GM19328 (cell line): ENCODE results near the gene UTS2B.

Experiments used
- ATAC-seq: cut with Tn5 transposase; IDR thresholded peaks from one replicate; pipeline ENCODE4 v1.9.1; 2021; ENCODE audit warnings: mild to moderate bottlenecking, moderate library complexity; ENCODE audit not compliant: unreplicated experiment

The UTS2B gene

DNA sequence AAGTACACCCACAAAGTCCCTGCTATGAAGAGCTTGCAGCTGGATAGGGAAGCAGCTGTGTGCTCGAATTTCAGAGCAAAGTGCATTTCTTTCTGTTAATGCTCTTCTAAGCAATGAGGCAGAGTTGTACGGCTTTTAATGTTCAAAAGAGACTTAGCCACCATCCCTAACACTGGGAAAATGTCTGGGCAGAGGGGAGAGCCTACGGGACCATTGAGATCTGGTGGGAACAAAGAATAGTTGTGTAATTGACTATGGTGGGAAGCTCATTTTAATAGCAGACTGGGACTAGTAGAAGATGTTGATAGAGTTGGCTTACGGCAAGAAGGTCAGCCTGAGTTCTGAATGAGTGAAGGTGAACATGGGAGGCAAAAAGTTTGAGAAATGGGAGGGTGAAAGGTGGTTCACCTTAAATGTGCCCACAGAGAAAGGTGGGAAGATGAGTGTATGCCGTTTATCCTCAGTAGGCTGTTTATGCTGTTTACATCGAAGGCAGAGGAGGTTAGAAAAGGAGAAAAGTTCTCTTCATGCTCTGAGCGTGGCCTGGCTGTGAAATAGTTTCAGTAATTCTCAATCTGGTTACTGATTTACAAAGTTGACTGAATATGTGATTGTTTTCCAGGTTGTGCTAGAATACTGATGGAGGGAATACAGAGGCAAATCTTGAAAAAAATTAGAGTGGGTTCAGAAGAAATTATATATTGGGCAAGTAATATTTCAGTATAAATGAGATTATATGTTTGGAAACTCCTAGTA is 22.9 kb upstream of the UTS2B start:
- no peak for ATAC-seq

DNA sequence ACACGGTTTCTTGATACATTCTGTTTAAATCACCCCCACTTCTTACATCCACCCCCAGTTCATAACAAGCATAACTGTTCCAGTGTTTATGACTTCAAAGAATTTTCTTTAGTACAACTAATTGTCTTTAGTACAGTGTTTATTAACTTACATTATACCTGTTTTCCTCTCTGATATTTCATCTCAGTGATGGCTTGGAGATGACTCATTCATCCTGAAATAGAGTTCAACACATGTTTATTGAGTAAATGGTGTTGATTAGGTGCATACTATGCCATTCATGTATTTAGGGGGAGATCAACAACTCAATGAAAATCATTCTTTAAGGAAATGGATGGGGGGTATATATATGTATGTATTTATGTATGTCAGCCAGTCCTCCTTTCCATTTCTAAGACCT is 21.7 kb upstream of the UTS2B start:
- no peak for ATAC-seq

DNA sequence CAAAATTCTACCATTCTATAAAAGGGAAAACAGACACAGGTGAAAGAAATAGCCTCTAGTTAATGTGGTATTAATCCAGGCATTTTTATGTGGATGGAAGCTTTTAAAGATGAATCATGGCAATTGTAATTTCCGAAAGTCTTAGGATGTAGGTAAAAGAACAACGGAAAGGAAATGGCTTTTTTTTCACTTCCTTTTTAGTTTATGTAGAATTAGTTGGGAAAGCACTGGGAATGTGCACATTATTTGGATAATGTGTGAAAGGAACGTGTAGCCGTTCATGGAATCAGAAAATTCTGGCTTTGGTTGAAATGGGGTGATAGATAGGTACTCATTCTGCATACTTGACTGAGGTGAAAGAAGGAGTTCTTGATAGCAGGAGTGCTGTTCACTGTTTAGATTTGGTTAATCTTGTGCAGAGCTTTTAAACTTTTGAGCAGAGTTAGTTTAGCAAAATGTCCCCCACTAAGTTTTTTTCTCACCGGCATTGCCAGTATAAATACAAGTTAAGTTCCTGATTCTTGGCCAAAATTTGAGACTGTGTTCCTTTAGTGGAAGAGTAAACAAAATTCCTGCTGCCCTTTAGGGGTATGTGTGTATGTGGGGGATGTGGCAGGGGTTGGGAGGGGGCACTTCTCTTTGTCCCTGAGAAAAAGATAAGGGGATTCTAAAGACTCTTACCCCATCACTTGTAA is 20.2 kb upstream of the UTS2B start:
- no peak for ATAC-seq

DNA sequence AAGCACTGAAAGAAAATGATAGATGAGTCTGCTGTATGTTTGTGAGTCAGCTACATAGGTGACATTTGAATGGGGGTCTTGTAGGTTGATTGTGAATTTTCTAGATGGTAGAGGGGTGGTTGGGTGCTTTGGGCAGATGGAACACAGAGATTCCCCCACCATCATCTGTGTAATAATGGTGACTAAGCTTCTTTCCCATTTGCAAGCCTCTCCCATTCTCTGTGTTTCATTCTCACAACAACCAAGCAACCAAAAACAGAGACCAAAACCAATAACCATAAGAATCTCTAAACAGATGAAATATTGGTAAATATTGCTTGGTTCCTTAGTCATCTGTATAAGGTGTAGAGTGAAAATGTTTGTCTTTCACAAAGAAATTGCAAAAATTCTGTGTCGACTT is 17.8 kb upstream of the UTS2B start:
- no peak for ATAC-seq

DNA sequence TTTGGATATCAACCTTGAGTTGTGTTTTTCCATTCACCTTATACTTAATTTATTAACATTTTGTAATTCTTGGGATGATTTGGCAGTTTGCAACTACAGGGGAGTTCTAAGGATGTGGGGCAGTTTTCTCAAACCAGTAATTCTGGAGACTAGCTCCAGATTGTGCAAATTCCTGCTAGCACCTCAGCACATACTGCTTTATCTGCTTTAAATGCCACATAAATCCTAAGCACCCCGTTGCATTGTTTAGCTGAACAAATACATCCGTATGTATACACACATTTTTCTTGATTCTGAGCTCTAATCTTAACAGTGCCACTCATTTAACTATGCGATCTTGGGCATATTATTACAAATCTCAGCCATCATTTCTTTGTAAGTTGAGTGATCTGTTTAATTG is 16.9 kb upstream of the UTS2B start:
- ATAC-seq = no peak

DNA sequence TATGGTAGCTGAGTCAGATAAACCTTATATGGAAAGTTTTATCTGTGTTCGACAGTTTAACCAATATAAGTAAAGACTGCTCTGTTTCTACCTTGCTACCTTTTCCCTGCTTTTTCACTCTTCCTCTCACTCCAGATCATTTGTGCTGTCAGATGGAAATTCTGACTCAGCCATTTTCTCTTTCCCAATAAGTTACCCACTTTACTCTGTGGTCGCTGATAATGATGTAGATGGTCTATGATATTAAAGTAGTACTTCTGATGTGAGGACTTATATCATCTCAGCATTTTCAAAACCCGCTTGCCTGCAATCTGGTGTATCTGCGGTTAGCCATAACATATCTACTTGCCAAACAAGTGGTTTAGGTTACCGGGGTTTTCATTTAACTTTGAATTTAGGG is 15.0 kb upstream of the UTS2B start:
- no peak for ATAC-seq

DNA sequence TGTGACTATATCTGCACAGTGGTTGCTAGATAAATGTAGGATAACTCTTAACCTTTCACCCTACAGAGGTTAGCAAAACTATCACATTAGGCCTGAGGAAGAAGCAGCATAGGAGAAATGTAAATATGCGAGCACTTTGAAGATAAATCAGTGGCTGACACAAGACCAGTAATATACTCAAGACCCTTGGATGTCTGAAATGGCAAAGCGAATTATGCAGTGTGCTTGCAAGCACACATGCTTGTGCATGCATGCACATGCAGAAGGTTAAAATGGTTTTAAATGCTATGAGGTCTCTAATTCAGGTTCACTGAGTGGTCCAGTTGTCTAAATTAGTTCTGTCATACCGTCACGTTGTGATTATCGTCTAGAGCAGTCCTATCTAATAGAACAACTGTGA is 13.6 kb upstream of the UTS2B start:
- no peak for ATAC-seq

DNA sequence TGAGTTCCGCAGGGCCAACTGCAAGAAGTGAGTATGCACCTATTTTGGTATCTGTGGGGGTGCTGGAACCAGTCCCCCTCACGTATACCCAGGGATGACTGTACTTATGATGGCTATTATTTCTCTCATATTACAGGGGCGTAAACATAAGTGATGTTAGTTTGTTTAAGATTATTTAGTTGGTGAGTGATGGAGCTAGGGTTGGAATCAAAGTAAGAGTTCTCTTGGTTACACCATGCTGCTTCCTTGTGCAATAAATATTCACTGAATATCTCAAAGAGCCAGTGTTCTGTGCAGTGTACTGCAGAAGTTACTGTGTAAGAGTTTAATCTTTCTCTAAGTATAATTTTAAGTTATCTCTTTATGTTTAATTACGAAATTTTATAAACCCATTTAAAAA is 12.8 kb upstream of the UTS2B start:
- ATAC-seq = no peak

DNA sequence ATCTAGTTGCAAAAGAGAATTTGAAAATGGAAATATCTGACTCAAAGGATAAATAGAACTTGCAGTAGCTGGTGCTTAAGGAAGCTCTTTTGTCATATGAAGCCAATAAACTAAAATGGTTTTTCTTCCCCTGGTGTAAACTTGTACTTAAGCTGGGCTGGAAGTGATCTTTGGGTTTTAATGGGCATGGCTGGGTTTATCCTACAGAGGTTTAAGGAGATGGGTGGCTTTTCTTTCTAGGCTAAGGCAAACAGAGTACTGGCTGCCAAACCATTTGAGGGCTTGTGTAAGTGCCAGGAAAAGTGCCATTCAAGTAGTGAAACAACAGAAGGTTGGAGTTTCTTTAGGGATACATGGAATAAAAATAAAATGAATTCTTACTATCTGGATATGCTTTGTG is 12.1 kb upstream of the UTS2B start:
- no peak for ATAC-seq

DNA sequence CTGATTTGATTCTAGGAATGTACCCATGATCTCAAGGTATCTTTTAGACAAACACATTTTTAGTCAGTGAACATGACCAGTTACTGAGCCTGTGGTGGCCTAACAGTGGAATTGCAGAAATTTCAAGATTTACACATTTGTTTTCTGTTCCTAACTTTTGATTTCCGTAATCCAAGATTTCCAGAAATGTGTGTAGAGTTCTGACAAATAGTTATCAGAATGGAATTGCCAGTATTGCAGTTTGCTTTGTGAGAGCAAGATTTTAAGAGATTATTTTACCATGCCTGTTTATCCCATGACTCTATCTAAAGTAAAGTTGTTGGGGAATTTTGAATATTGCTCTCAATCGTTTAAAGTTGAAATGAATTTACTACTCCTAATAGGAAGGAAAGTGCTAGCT is 11.7 kb upstream of the UTS2B start:
- ATAC-seq = no peak

DNA sequence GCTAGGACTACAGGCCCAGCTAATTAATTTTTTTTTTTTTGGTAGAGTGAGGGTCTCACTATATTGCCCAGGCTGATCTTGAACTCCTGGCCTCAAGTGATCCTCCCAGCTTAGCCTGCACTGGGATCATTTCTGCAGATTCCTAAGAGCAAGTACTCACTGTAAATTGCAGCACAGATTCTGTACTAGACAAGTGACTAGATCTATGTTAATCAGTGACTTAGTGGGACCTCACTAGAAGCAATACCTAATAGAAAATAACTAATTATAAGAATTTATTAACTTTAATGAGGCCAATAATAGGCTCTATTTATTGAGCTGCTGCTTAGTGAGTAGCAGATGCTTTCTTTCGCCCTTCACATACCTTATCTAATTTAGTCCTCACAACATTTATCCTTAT is 10.6 kb upstream of the UTS2B start:
- ATAC-seq = no peak

DNA sequence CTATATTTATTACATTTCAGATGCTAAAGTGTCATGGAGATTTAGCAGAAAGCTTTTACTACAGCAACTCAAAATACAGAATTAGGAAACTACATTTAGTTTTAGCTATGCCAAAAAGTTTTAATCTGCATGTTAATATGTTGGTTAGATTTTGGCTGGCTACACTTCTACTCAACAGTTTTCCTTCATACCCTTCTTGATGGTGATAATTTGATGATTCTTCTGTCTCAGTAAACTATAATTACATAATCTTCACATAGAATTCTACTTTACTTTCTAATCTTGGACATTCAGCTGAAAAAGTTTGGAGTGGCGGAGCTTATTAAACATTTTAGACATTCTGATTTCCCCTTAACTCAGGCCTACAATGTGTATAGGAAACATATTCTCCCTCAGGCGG is 10.0 kb upstream of the UTS2B start:
- no peak for ATAC-seq

DNA sequence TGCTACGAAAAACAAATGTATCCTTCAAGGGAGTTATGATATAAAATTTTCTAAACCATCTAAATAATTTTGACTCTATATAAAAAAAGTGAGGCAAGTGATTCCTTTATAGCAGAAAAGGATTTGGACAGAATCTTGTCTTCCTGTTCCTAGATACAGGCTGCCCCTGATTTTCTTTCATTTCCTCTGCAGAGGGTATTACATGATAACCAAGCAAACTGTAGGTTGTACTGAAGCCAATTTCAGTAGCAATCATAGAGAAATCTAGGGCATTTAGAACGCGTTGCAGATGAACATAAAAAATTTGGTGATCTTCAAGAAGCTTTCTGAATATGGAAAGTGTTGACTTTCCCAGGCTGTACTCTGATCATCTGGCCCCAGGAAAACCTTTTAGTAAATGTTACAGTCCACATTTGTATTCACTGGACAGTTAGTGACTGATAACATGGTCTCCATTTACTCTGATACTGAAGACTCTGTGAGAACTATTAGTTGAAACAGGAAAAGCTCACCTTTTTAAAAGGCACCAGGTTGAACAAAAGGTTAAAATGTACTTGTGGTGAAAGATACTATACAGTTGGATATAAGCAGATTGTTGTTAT is 9.1 kb upstream of the UTS2B start:
- ATAC-seq = no peak

DNA sequence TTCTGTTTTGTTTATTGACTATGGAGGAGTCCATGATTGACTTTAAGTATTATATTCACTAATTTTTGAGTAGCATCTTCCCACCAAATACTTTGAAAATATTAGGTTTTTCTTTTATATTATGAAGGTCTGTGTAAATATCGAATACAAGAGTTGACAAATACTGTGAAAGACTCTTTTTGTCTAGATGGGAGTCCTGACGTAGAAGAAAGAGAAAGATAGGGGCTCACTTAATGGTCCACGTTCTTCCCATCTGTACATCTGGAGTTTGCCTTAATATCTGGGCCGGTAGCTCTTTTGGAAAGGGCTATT is 7.8 kb upstream of the UTS2B start:
- no peak for ATAC-seq

DNA sequence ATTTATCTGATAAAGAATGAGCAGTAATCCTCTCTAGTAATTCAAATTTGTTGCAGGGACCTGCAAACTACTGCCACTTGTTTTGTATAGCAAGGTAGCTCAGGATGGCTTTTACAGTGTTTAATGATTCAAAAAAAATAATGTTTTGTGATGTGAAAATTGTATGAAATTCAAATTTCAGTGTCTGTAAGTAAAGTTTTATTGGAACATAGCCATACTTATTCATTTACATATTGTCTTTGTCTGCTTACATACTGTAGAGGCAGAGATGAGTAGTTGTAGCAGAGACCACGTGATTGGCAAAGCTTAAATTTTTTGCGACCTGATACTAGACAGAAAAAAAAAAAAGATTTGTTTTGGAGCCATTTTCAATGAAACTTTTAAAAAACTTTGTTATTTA is 6.5 kb upstream of the UTS2B start:
- no peak for ATAC-seq

DNA sequence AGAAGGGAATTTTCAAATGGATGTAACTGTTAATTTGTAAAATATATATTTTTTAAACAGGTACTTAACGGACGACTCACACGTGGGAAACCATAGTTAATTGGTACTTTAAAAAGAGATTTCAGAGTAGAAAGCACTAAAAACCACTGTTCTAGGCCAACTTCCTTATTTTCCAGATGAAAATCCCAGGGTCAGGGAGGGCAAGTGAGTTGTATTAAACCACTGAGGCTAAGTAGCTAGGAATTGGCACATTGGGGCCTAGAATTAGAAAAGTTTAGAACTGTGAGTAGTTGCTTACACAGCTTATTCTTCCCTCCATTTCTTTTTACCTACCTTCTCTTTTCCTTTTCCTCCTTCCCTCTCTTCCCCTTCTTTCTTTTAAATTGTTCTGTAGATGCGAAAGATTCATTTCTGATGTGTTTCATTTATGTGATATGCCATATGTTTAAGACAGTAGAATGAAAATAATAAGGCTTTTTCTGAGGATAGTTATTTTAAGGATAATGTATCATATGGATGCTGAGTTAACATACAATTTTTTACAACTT is 4.1 kb upstream of the UTS2B start:
- no peak for ATAC-seq

DNA sequence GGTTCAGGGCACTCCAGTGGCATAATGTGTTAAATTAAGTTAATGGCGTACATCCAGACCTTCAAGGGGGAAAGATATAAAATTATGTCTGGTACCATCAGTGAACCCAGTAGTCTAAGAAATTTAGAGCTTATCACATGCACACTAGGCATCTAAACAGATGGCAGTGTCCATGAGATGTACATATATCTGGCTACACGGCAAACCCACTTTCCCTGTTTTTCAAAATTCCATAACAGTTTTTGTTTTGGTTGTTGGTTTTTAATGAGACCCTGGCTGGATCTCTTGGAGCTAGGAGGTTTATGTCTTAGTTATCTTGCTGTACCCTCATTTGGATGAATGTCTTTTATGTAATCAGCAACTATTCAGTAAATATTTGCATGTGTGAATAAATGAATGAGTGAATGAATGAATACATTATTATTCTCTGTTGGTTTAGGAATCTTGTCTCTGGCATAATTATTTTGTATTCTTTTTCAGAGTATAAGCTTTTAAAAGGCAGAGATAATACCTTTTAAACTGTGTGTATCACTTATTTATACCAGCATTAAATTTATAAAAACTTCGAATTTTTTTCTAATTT is 3.1 kb upstream of the UTS2B start:
- no peak for ATAC-seq

DNA sequence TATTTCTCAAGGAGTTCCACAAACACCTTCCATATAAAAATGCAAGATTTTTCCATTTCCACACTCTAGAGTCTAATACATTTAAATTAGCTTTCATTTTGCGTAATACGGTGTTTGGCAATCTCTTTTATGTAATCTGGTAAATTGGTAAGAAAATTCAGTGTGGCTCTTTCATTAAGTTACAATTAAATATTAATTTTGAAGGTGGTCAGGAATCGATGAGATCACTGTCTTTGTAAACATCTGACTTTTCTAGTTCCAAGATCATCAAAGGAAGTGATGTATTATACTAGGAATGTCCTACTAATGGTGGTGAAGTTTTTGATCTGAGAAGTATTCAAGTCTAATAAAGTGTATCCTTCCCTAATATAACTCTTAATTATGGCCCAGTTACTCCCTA is 1.1 kb upstream of the UTS2B start:
- no peak for ATAC-seq

DNA sequence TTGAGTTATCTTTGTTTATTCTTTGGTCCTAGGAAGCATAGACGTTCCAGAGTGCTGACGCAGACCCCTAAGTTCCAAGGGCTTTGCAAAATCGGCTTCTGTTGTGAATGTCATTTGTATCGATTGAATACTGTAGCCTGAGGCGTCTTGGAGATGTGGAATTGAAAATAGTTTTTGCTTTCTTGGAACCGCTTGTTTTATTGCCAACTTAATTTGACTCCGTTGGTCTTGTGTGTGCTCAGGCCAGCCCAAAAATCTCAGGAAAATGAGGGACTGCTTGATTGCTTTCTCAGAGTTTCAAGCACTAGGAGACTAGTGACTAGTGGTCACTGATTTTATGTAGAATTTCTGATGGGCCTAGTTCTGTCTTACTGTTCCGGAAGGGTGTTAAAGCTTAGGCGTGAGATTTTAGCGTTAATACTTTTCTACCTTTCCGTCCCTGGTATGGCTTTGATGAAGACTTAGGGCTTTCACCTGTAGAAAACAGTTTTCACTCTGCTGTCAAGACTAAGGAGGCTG is 263 bp upstream of the UTS2B start:
- no peak for ATAC-seq

DNA sequence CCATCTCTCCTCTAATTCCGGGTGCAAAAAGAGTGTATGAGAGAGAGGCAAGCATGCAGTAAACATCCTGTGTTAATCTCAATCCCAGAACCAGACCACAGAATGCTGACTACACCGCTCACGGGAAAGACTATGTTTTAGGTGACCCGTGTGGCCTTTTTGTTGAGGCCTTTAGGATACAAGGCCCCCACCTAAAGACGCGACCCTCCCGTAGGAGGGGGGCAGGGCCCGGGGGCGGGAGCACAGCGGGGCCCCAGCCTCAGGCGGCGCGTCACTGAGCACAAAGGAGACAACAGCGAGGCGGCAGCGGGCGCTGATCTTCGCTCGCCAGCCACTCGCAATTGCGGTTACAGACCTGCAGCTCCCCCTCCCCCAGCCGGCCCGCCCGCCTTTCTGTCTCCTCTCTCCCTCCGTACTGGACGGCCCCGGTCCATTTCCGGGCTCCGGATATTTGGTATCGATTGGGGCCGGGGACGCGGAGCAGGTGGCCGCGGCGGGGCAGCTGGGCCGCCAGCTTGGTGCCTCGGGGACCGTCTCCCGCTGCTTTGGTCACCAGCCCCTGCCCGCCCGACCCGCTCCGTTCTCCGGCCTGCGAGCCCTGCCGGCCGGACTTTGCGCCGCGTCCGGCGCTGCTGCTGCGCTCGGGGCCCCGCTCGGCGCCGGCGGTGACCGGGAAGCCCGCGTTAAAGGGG is 1.2 kb downstream of the UTS2B start, which contains the start of gene CCDC50:
CCDC50 (plus strand) TSS at position 433 of the 692 bp plus-strand sequence. CDS start 281 bp downstream, outside the sequence.
- peak; percentile 81 for ATAC-seq

DNA sequence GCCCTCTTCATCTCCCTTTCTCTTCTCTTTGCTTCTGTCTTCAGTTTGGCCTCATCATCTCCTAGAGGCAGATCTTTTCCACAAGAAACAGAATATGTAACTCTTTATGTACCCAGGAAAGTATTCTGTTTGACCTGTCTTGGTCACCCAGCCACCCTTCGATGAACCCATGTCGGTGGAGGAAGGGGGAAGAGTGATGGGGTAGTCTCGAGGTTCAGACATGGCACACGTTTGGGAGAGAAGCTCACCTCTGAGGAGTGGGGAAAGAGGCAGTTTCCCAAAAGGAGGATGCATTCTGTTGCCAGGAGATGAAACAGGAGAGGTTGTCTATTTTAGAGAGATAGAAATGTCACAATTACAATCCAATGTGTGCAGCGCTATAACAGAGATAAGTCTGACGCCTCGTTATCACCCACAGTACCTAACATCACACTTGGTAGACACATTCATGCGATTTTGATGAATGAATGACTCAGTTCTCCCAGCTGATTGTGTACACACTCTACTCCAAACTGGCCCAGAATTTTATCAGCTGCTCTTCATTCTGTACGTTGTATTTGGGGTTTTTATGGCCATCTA is 1.9 kb downstream of the UTS2B start:
- no peak for ATAC-seq
